ENCODE measurements around the gene TUBG2.

The TUBG2 gene

DNA sequence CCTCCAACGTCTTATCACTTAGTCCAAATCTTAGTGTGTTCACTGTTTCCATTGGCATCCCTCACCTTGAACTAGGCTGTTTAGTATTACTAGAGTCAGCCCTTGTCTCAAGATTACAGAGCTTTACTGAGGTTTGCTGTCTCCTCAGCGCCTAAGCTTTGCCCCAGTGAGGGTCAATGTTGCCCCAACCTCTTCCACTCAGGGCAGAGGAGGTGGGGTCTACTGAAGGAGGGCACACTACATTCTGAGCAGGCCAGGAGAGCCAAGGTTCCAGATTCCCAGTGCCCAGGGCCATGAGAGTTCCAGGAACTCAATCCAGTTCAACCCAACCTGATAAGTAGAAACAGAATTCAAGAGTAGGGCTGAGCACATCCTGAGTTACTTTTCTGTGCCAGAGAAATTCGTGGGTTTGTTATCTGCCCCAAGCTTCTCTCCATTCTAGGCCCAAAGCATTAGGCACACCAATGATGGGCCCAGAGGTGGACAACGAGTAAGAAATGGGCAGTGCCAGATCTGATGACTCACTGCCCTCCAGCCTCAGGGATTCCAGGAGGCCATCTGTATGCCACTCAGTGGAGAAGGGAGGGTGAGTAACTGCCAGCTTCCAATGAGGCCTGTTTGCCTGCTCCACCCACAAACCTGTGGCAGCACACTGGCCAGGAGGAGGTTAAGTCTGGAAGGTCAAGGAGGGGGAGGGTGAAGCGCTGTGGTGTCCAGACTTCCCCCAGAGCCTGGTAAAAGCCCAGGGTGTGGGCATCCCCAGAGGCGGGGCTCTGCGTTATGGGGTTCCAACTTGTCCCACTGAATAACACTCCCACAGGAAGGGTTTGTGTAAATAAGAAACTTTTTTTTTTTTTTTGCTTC lies 8.2 kb downstream of the TUBG2 start:
- H3K4me3 ChIP-seq (ENCODE audit: low read depth, low read length), result no peak overlapping the region
- TF ChIP-seq, protein P1, sequence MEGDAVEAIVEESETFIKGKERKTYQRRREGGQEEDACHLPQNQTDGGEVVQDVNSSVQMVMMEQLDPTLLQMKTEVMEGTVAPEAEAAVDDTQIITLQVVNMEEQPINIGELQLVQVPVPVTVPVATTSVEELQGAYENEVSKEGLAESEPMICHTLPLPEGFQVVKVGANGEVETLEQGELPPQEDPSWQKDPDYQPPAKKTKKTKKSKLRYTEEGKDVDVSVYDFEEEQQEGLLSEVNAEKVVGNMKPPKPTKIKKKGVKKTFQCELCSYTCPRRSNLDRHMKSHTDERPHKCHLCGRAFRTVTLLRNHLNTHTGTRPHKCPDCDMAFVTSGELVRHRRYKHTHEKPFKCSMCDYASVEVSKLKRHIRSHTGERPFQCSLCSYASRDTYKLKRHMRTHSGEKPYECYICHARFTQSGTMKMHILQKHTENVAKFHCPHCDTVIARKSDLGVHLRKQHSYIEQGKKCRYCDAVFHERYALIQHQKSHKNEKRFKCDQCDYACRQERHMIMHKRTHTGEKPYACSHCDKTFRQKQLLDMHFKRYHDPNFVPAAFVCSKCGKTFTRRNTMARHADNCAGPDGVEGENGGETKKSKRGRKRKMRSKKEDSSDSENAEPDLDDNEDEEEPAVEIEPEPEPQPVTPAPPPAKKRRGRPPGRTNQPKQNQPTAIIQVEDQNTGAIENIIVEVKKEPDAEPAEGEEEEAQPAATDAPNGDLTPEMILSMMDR (IDR thresholded peaks at IDR 0.05; ENCODE audit: low read depth, low read length), result no peak
- TF ChIP-seq POLR2A (IDR thresholded peaks at IDR 0.05; ENCODE audit: extremely low read depth, insufficient read length) (no peak), MYC (IDR thresholded peaks at IDR 0.05; ENCODE audit: low read depth, low read length) (no peak)
- TF ChIP-seq, protein P2, sequence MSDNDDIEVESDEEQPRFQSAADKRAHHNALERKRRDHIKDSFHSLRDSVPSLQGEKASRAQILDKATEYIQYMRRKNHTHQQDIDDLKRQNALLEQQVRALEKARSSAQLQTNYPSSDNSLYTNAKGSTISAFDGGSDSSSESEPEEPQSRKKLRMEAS (IDR thresholded peaks at IDR 0.05; ENCODE audit: low read depth, low read length), result no peak
- peak; percentile 14 for DNase-seq (ENCODE audit: low read depth)

DNA sequence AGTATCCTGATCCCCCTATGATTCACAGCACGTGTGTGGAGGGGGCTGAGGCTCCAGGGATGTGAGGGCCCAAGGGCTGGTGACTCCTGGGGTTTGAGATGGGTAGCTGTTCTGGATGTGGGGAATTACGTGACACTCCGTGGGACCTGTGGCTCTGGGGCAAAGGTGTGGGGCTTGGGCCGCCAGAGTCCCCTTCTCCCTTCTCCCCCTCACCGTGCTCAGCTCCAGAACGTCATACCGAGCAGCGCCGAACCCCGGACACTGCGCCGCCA lies 10.6 kb downstream of the TUBG2 start:
- DNase-seq (ENCODE audit: low read depth), result no peak
- no peak overlapping the region for H3K4me3 ChIP-seq (ENCODE audit: low read depth, low read length)
- TF ChIP-seq, protein P2 (IDR thresholded peaks at IDR 0.05; ENCODE audit: low read depth, low read length), result no peak
- TF ChIP-seq POLR2A (IDR thresholded peaks at IDR 0.05; ENCODE audit: extremely low read depth, insufficient read length) (no peak), MYC (IDR thresholded peaks at IDR 0.05; ENCODE audit: low read depth, low read length) (no peak)
- TF ChIP-seq, protein P1 (IDR thresholded peaks at IDR 0.05; ENCODE audit: low read depth, low read length), result no peak

DNA sequence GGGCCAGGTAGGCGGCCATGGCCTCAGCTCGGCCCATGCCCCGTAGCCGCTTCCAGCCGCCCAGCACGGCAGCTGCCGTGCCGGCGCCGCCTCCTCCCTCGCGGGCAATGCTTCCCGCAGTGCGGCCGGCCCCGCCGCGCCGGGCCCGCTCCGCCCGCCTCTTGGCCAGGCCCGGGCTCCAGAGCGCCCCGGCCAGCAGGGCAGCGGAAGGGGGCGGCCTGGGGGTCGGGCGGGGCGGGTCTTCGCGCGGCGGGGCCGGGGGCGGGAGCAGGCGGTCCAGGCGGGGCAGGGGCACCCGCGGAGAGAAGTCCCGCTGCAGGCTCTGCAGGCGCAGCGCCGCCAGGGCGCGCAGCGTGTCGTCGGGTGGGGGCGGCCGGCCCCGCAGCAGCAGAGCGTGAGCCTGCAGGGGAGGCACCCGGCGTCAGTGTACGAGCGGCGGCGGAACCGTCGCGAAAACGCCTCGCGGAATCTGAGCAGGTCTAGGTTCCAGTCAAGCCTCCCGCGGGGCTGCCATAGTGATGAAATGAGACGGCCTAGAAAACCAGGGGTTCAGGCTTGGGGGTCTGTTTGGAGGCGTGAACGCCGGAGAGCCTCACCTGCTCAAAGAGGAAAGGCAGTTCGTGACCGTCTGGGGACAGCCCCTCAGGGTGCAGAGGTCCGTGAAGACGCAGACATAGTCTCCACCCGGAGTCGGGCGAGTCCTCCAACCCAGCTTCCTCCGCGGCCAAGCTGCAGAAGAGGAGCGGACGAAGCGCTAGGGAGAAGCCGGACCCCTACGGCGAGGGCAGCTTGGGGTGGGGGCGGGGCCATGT lies 11.1 kb downstream of the TUBG2 start:
- DNase-seq (ENCODE audit: low read depth), result no peak
- H3K4me3 ChIP-seq (ENCODE audit: low read depth, low read length), result no peak overlapping the region
- TF ChIP-seq MYC (IDR thresholded peaks at IDR 0.05; ENCODE audit: low read depth, low read length) (no peak), POLR2A (IDR thresholded peaks at IDR 0.05; ENCODE audit: extremely low read depth, insufficient read length) (no peak)
- TF ChIP-seq, protein P2 (IDR thresholded peaks at IDR 0.05; ENCODE audit: low read depth, low read length), result no peak
- TF ChIP-seq, protein P1 (IDR thresholded peaks at IDR 0.05; ENCODE audit: low read depth, low read length), result no peak

DNA sequence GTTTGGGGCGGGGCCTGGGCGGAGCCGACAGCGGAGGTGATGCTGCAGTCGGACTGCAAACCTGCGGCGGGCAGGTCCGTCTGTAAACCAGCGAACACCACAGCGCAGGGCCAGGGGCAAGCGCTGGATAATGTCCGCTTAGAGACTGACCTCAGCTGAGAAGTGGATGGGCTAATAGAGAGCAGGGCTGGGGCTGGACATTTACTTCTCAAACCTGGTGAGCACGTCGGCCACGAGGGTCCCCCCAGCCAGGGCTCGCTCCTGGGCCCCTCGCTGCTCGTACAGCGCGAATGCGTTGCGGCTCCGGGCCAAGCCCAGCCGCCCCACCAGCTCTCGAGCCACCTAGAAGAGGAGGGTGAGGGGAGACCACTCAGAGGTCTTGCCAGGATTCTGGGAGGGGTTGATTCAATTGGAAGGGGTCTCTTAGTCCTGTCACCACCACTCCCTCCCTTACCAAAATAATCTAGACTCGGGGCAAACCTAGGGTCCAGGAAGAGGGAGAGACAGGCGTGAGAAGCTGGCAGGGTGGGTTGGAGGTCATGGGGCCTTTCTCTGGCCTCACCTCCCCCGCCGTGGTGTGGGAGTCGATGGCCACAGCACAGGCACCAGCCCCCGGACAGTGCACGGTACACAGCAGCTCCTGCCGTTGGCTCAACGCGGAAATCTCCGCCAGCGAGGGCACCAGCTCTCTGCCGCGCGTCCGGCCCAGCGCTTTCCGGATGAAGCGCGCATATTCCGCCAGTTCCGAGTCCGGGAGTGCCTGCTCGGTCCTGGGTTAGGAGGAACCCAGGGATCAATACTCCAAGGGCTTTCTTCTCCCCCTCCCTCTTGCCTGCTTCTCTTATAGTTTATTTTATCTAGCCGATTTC lies 11.9 kb downstream of the TUBG2 start:
- no peak for DNase-seq (ENCODE audit: low read depth)
- no peak overlapping the region for H3K4me3 ChIP-seq (ENCODE audit: low read depth, low read length)
- TF ChIP-seq, protein P1 (IDR thresholded peaks at IDR 0.05; ENCODE audit: low read depth, low read length), result no peak
- TF ChIP-seq POLR2A (IDR thresholded peaks at IDR 0.05; ENCODE audit: extremely low read depth, insufficient read length) (no peak), MYC (IDR thresholded peaks at IDR 0.05; ENCODE audit: low read depth, low read length) (no peak)
- TF ChIP-seq, protein P2 (IDR thresholded peaks at IDR 0.05; ENCODE audit: low read depth, low read length), result no peak

DNA sequence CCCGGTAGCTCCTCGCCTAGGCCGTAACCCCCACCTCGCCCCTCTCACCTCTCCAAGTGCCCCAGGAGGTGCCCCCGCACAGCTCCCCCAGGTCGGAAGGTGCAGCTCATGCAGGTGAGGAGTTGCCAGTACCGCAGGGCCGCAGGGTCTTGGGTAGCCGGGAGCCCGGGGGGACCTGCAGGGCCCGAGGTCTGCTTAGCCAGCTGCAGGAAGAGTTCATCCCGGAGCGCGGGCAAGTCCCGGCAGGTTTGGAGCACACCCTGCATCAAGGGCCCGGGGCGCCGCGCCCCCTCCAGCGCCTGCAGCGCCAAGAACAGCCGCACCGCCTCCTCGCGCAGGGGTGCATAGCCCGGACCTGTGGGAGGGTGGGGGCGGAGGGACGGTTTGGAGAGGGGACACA lies 13.0 kb downstream of the TUBG2 start:
- no peak overlapping the region for H3K4me3 ChIP-seq (ENCODE audit: low read depth, low read length)
- no peak for DNase-seq (ENCODE audit: low read depth)
- TF ChIP-seq, protein P2 (IDR thresholded peaks at IDR 0.05; ENCODE audit: low read depth, low read length), result no peak
- TF ChIP-seq MYC (IDR thresholded peaks at IDR 0.05; ENCODE audit: low read depth, low read length) (no peak), POLR2A (IDR thresholded peaks at IDR 0.05; ENCODE audit: extremely low read depth, insufficient read length) (no peak)
- TF ChIP-seq, protein P1 (IDR thresholded peaks at IDR 0.05; ENCODE audit: low read depth, low read length), result no peak
